ENCODE measurements around the gene RAB34.

- TF ChIP-seq CTCF (IDR thresholded peaks at IDR 0.05; ENCODE audit: low read depth, low read length, poor library complexity, severe bottlenecking) (no peak), EZH2phosphoT487 (IDR thresholded peaks at IDR 0.05; ENCODE audit: borderline replicate concordance, low read length) (no peak)
These were observed 28.7 kb downstream of the RAB34 start for GRCh38 chr17:28689011-28689410.
